NB4 (cell line): ENCODE data around the gene SNAP25.

Experiments used
- DNase-seq: peaks from one replicate; pipeline ENCODE4 v3.0.0; 2010; ENCODE audit warnings: low read depth
- H3K4me3 ChIP-seq: one replicate; pipeline ENCODE4 v1.5.1; 2011; ENCODE audit warnings: mild to moderate bottlenecking, low read depth, low read length, moderate library complexity
- CTCF ChIP-seq: IDR thresholded peaks from one replicate; pipeline ENCODE4 v1.5.1; 2012; ENCODE audit warnings: low read depth, low read length
- MAX ChIP-seq: IDR thresholded peaks from 2 replicates; pipeline ENCODE4 v1.6.1; 2011; ENCODE audit warnings: low read depth, low read length
- MYC ChIP-seq: IDR thresholded peaks from 2 replicates; pipeline ENCODE4 v1.6.1; 2011; ENCODE audit warnings: low read depth, low read length
- POLR2A ChIP-seq: IDR thresholded peaks from 2 replicates; pipeline ENCODE4 v1.6.1; 2011; ENCODE audit warnings: mild to moderate bottlenecking; ENCODE audit not compliant: insufficient read length; ENCODE audit errors: extremely low read depth

SNAP25 gene

GRCh38 chr20:10288954-10289646 lies 70.5 kb downstream of the SNAP25 start:
- H3K4me3 ChIP-seq: no peak overlapping the region
- DNase-seq: no peak
- TF ChIP-seq MAX (no peak), MYC (no peak), POLR2A (no peak), CTCF (no peak)

GRCh38 chr20:10291568-10292248 lies 73.1 kb downstream of the SNAP25 start:
- no peak for TF ChIP-seq MYC
- TF ChIP-seq POLR2A: no peak
- no peak for TF ChIP-seq CTCF
- TF ChIP-seq MAX: no peak
- H3K4me3 ChIP-seq: no peak overlapping the region
- DNase-seq: no peak

GRCh38 chr20:10297223-10297622 lies 78.6 kb downstream of the SNAP25 start:
- no peak for TF ChIP-seq MYC
- TF ChIP-seq POLR2A: no peak
- TF ChIP-seq CTCF: no peak
- TF ChIP-seq MAX: no peak
- DNase-seq: no peak
- no peak overlapping the region for H3K4me3 ChIP-seq

- TF ChIP-seq POLR2A (no peak), MAX (no peak), MYC (no peak), CTCF (no peak)
- H3K4me3 ChIP-seq: no peak overlapping the region
- DNase-seq: no peak
Observed at GRCh38 chr20:10297684-10298240, 79.1 kb downstream of the SNAP25 start.

GRCh38 chr20:10300582-10301446 lies 82.2 kb downstream of the SNAP25 start:
- DNase-seq: no peak
- H3K4me3 ChIP-seq: no peak overlapping the region
- TF ChIP-seq MAX (no peak), MYC (no peak), CTCF (no peak), POLR2A (no peak)
